ENCODE results near the gene ERP29.
"Not testable (repeated sequence)": the region's sequence is repeated elsewhere in the genome, so short reads cannot be mapped to it uniquely, and the experiment has no call there.

The ERP29 gene

GRCh38 chr12:112032292-112032691 lies 19.1 kb downstream of the ERP29 start:
- TF ChIP-seq, protein P1, sequence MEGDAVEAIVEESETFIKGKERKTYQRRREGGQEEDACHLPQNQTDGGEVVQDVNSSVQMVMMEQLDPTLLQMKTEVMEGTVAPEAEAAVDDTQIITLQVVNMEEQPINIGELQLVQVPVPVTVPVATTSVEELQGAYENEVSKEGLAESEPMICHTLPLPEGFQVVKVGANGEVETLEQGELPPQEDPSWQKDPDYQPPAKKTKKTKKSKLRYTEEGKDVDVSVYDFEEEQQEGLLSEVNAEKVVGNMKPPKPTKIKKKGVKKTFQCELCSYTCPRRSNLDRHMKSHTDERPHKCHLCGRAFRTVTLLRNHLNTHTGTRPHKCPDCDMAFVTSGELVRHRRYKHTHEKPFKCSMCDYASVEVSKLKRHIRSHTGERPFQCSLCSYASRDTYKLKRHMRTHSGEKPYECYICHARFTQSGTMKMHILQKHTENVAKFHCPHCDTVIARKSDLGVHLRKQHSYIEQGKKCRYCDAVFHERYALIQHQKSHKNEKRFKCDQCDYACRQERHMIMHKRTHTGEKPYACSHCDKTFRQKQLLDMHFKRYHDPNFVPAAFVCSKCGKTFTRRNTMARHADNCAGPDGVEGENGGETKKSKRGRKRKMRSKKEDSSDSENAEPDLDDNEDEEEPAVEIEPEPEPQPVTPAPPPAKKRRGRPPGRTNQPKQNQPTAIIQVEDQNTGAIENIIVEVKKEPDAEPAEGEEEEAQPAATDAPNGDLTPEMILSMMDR (IDR thresholded peaks at IDR 0.05; ENCODE audit: low read depth, low read length, missing control alignments), result no peak
- DNase-seq (ENCODE audit: extremely low read depth, low read depth), result no peak
- no peak overlapping the region for H3K4me3 ChIP-seq (replicated peaks; ENCODE audit: low read depth, low read length)

- no peak overlapping the region for H3K4me3 ChIP-seq (replicated peaks; ENCODE audit: low read depth, low read length)
- no peak for DNase-seq (ENCODE audit: extremely low read depth, low read depth)
- TF ChIP-seq, protein P1 (IDR thresholded peaks at IDR 0.05; ENCODE audit: low read depth, low read length, missing control alignments), result no peak
These were observed 22.1 kb downstream of the ERP29 start for GRCh38 chr12:112035219-112035785.

- not testable (repeated sequence) for H3K4me3 ChIP-seq (replicated peaks; ENCODE audit: low read depth, low read length); DNase-seq (ENCODE audit: extremely low read depth, low read depth)
These were observed 23.4 kb downstream of the ERP29 start for GRCh38 chr12:112036614-112037013.

DNA sequence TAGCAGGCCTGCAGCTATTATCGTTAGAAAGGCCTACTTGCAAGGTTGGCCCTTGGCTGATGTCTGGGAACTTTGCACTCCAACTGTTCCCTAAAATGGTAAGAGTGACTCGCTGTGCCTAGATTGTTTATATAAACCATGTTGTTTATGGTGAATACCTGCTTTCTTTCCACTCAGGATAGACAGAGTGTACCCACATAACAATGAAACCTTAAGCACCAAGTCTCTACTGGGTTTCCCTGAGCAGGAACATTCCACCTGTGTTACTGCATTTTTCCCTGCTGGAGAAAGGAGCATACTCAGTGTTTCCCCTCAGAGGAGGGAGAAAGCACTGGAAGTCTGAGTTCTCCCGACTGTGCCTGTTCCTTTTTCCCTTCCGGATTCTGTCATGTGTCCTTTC lies 32.8 kb downstream of the ERP29 start:
- DNase-seq (ENCODE audit: extremely low read depth, low read depth), result no peak
- no peak overlapping the region for H3K4me3 ChIP-seq (replicated peaks; ENCODE audit: low read depth, low read length)
- TF ChIP-seq, protein P1 (IDR thresholded peaks at IDR 0.05; ENCODE audit: low read depth, low read length, missing control alignments), result no peak

DNA sequence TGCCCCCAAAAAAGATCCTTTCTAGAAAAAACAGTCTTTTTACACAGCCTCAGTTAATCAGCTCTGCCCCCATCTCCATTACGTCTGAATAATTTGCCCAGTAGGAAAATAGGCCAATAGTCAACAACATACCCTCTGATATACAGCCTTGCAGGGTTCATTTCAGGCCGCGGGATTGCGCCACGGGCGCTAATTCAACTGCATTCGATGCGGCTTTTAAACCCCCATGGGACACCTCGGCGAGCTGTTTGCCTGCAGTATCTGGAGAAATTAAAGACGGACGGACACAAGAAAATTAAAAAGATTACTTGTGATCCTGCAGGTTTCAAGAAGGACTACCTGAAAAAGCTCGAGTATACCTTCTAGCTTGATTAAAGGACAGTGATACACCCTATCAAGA lies 36.1 kb downstream of the ERP29 start:
- TF ChIP-seq, protein P1 (IDR thresholded peaks at IDR 0.05; ENCODE audit: low read depth, low read length, missing control alignments), result no peak
- no peak for DNase-seq (ENCODE audit: extremely low read depth, low read depth)
- H3K4me3 ChIP-seq (replicated peaks; ENCODE audit: low read depth, low read length), result no peak overlapping the region

GRCh38 chr12:112061137-112061536 lies 47.9 kb downstream of the ERP29 start:
- TF ChIP-seq, protein P1 (IDR thresholded peaks at IDR 0.05; ENCODE audit: low read depth, low read length, missing control alignments), result no peak
- DNase-seq (ENCODE audit: extremely low read depth, low read depth), result no peak
- no peak overlapping the region for H3K4me3 ChIP-seq (replicated peaks; ENCODE audit: low read depth, low read length)

DNA sequence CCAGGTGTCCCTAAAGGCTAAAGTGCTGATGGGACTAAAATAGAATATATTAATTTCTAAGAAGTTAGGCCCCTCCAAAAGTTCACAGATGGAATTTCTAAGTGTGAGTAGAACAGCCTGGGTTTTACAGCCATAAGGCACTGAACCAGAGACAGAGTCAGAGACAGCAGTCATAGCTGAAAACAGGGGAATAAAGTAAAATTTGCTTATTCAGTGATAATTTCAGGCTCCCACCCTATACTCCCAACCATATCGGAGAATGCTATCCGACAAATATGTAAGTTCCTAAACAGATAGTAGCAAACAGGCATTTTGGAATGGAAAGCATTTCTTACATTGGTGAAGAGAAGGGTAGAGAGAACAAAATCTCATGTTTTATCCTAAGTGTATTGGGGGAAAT lies 50.0 kb downstream of the ERP29 start:
- H3K4me3 ChIP-seq (replicated peaks; ENCODE audit: low read depth, low read length), result no peak overlapping the region
- DNase-seq (ENCODE audit: extremely low read depth, low read depth), result no peak
- TF ChIP-seq, protein P1 (IDR thresholded peaks at IDR 0.05; ENCODE audit: low read depth, low read length, missing control alignments), result no peak
